Left lung (tissue), 10 donors: ENCODE results near the gene SEPTIN10. TPM values are rescaled to one million over a fixed set of nuclear protein-coding genes. Genes with fewer than 3 reads are reported as not detected.
A peak's percentile ranks its signal among the peaks of the same experiment; 100 is the strongest.

Experiments
- ATAC-seq: fragments of 200-7000 bp; cut with Tn5 transposase; one replicate; pipeline ENCODE4 v1.9.1; 2020; ENCODE audit warnings: moderate library complexity
- DNase-seq, 4 donors: peaks; one replicate each; pipeline ENCODE4 v3.0.0-alpha.2; 2013 to 2020
- H3K27ac ChIP-seq, 2 donors: fragments of 200-600 bp; sonication (generic) in 1 of 2; one replicate each; pipeline versions ENCODE4 v1.5.0 to v1.8.0; 2020 to 2021
- H3K27me3 ChIP-seq, 2 donors: fragments of 200-600 bp; sonication (generic) in 1 of 2; one replicate each; pipeline versions ENCODE4 v1.5.0 to v1.8.0; 2020 to 2021
- H3K36me3 ChIP-seq, 2 donors: fragments of 200-600 bp; sonication (generic) in 1 of 2; one replicate each; pipeline versions ENCODE4 v1.5.0 to v1.8.0; 2020 to 2021
- H3K4me1 ChIP-seq, 2 donors: fragments of 200-600 bp; one replicate each; pipeline ENCODE4 v1.8.0; 2021
- H3K4me3 ChIP-seq, 2 donors: fragments of 200-600 bp; sonication (generic) in 1 of 2; one replicate each; pipeline versions ENCODE4 v1.5.0 to v1.8.0; 2020 to 2021; ENCODE audit warnings: mild to moderate bottlenecking in 1 of 2
- H3K9me3 ChIP-seq, 2 donors: fragments of 200-600 bp; sonication (generic) in 1 of 2; one replicate each; pipeline versions ENCODE4 v1.5.0 to v1.8.0; 2020 to 2021
- intact Hi-C, 2 donors: fragments of 100-400 bp; cut with DNase I; formaldehyde crosslinking; loops; one replicate each; pipeline versions ENCODE4 v1.11.2 to v1.14.2; 2022
- polyA plus RNA-seq, 6 donors: library from polyadenylated mRNA; unstranded; fragments of 120-200 nt; gene quantifications; one replicate each; pipeline ENCODE4 v1.2.1, GENCODE V29; 2013; ENCODE audit not compliant: insufficient read length in 6 of 6
- total RNA-seq, 2 donors: library from RNA; stranded (reverse); fragmentation: NEBNext Ultra II Directional; extraction: Animal tissue kit (Norgen Biotek cat#: 25700); gene quantifications; one replicate each; pipeline ENCODE4 v1.2.1, GENCODE V29; 2021
- TF ChIP-seq, protein P1 (sequence below), 2 donors: fragments of 200-600 bp; sonication (generic) in 1 of 2; IDR thresholded peaks; one replicate each; pipeline versions ENCODE4 v1.5.0 to v1.8.0; 2021; ENCODE audit warnings: antibody characterized with exemption in 2 of 2
- donor health status: DM: no; HTN: yes; CAD: no.
- donor health status: DM: no; HTN: no; CAD: no.

Gene SEPTIN10
- total and polyA plus RNA-seq, 8 donors: 66.6 to 152 (median 130) TPM

- TF ChIP-seq, protein P1, sequence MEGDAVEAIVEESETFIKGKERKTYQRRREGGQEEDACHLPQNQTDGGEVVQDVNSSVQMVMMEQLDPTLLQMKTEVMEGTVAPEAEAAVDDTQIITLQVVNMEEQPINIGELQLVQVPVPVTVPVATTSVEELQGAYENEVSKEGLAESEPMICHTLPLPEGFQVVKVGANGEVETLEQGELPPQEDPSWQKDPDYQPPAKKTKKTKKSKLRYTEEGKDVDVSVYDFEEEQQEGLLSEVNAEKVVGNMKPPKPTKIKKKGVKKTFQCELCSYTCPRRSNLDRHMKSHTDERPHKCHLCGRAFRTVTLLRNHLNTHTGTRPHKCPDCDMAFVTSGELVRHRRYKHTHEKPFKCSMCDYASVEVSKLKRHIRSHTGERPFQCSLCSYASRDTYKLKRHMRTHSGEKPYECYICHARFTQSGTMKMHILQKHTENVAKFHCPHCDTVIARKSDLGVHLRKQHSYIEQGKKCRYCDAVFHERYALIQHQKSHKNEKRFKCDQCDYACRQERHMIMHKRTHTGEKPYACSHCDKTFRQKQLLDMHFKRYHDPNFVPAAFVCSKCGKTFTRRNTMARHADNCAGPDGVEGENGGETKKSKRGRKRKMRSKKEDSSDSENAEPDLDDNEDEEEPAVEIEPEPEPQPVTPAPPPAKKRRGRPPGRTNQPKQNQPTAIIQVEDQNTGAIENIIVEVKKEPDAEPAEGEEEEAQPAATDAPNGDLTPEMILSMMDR (IDR thresholded peaks at IDR 0.05): no peak
- Histone ChIP-seq H3K36me3 (no peaks in the 10 kb centered on the region), H3K4me1 (peaks cover 0 to 5% of the 10 kb centered on the region in 2 donors), H3K9me3 (no peaks in the 10 kb centered on the region), H3K27me3 (no peaks in the 10 kb centered on the region), H3K4me3 (no peak overlapping the region), H3K27ac (no peak overlapping the region)
- no peak for ATAC-seq
- DNase-seq: no peak
- intact Hi-C loops: no loop called here
Observed at GRCh38 chr2:109602617-109603188, 11.1 kb downstream of the SEPTIN10 start.

DNA sequence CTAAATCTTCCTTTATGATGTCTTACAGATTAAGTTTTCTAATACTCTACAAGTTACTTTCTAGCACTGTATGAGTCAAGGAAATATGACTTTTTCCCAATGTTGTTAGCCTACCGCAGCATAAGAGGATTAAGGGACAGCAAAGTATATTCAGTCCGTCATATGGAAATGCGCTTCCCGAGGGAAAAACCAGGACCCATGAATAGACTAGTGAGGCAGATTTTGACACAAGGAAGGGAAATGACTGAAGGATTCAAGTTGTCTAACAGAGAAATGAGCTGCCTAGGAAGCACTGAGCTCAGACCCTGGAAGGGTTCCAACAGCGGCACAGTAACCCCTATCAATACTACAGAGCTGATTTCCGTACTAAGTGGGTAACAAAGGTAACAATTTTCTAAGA lies 12.0 kb downstream of the SEPTIN10 start:
- Histone ChIP-seq H3K9me3 (no peaks in the 10 kb centered on the region), H3K27ac (no peak overlapping the region), H3K27me3 (no peaks in the 10 kb centered on the region), H3K4me3 (no peak overlapping the region), H3K36me3 (no peaks in the 10 kb centered on the region), H3K4me1 (peaks cover 0 to 2% of the 10 kb centered on the region in 2 donors)
- no peak for ATAC-seq
- TF ChIP-seq, protein P1 (IDR thresholded peaks at IDR 0.05): no peak
- peak in 1 of 4 donors; percentile 14 for DNase-seq
- intact Hi-C loops: no loop called here

DNA sequence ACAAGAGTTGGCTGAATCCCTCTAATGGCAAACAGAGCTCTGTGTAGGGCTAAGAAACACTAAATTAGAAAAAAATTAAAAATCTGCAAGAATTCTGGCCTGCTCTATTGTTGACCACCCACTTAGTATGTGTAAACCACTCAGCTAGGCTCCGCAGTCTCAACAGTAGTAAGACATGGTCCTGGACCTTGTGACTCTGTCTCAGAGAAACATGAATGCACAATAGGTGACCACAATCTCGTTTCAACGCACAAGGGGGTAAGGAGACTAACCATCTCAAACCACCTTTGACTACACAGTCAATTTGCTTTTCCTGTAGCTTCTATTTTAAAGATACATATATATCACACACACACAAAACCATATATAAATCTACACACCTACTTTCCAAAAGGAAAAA lies 16.5 kb downstream of the SEPTIN10 start:
- TF ChIP-seq, protein P1 (IDR thresholded peaks at IDR 0.05): no peak
- H3K36me3 ChIP-seq: no peaks in the 10 kb centered on the region
- DNase-seq (no peak), ATAC-seq (no peak)
- no peaks in the 10 kb centered on the region for H3K27me3 ChIP-seq
- intact Hi-C loops: no loop called here
- no peak overlapping the region for H3K4me3 ChIP-seq
- no peak overlapping the region for H3K27ac ChIP-seq
- H3K4me1 ChIP-seq: no peaks in the 10 kb centered on the region
- no peaks in the 10 kb centered on the region for H3K9me3 ChIP-seq

DNA sequence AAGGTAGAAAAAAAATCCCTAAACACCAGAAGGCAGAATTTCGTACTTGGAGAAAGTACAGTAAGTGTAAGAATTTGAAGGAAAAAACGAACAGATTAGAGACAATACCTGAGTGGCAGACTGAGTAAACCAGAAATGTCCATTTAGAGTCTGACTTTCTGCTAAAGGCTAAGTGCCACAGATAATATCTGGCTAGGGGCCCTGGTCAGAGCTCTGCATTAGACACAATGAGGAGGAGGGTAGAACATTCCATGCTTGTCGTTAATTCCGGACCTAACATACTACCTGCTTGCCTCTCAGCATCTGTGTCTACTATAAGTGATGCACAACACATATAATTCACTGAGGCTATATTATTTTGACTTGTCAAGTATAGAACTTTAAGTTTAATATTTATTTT lies 18.1 kb downstream of the SEPTIN10 start:
- intact Hi-C loops: no loop called here
- Histone ChIP-seq H3K4me3 (no peak overlapping the region), H3K36me3 (no peaks in the 10 kb centered on the region), H3K27me3 (no peaks in the 10 kb centered on the region), H3K4me1 (no peaks in the 10 kb centered on the region), H3K9me3 (no peaks in the 10 kb centered on the region), H3K27ac (no peak overlapping the region)
- TF ChIP-seq, protein P1 (IDR thresholded peaks at IDR 0.05): no peak
- DNase-seq (no peak), ATAC-seq (no peak)

DNA sequence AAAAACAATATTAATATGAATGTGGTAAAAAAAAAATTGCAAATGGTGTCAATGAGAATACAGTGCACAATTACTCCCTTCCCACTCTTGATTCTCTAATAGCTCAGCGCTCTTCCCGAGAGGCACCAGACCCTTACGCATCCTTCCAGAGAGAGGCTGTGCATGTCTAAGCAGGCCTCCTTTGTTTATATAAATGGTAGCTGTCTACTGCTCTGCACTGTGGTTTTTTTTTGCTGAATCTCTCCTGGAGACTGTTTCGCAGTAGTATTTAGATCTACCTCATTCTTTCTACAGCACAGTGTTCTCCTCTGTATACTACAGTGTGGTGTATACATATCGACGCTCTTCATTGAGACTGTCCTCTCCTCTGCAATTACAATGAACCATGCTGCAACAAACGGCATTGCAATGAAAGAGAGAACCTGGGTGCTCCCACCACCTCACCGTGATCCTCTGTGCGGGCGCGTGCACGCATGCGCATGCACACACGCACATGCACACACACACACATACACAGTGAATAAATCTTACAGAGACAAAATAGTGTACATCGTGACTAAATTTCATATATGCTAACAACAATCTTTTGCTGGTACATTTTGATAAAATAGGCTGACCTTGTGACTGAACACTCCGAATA lies 19.4 kb downstream of the SEPTIN10 start:
- TF ChIP-seq, protein P1 (IDR thresholded peaks at IDR 0.05): no peak
- no peak overlapping the region for H3K27ac ChIP-seq
- no peaks in the 10 kb centered on the region for H3K9me3 ChIP-seq
- ATAC-seq: no peak
- H3K27me3 ChIP-seq: no peaks in the 10 kb centered on the region
- no peak overlapping the region for H3K4me3 ChIP-seq
- no peak for DNase-seq
- H3K36me3 ChIP-seq: no peaks in the 10 kb centered on the region
- intact Hi-C loops: no loop called here
- no peaks in the 10 kb centered on the region for H3K4me1 ChIP-seq
